Fibroblast of skin of right biceps (primary cell): ENCODE data around the gene PRKG1.
"Not testable (repeated sequence)": the region's sequence is repeated elsewhere in the genome, so short reads cannot be mapped to it uniquely, and the experiment has no call there.

Experiments used
- DNase-seq: peaks from one replicate; pipeline ENCODE4 v3.0.0-alpha.2; 2013

The PRKG1 gene

GRCh38 chr10:51397244-51397643, 323.0 kb downstream of the PRKG1 start:
- no peak for DNase-seq

GRCh38 chr10:51397695-51398094, 323.4 kb downstream of the PRKG1 start:
- peak; percentile 81 for DNase-seq

GRCh38 chr10:51399840-51400239, 325.6 kb downstream of the PRKG1 start:
- no peak for DNase-seq

GRCh38 chr10:51400392-51401096, 326.3 kb downstream of the PRKG1 start:
- no peak for DNase-seq

- DNase-seq: peak; percentile 29
Observed at GRCh38 chr10:51403521-51403920, 329.2 kb downstream of the PRKG1 start.

- peak; percentile 78 for DNase-seq
Observed at GRCh38 chr10:51405580-51406351, 331.5 kb downstream of the PRKG1 start.

GRCh38 chr10:51406581-51406980, 332.3 kb downstream of the PRKG1 start:
- DNase-seq: no peak

- no peak for DNase-seq
Observed at GRCh38 chr10:51416494-51416893, 342.2 kb downstream of the PRKG1 start.

GRCh38 chr10:51419196-51420093, 345.2 kb downstream of the PRKG1 start:
- no peak for DNase-seq

- peak; percentile 9 for DNase-seq
Observed at GRCh38 chr10:51421853-51422252, 347.6 kb downstream of the PRKG1 start.

GRCh38 chr10:51422311-51423120, 348.2 kb downstream of the PRKG1 start:
- DNase-seq: peak; percentile 61

- DNase-seq: no peak
Observed at GRCh38 chr10:51423121-51423452, 348.8 kb downstream of the PRKG1 start.

GRCh38 chr10:51425431-51425830, 351.1 kb downstream of the PRKG1 start:
- DNase-seq: peak; percentile 41

GRCh38 chr10:51427758-51428157, 353.5 kb downstream of the PRKG1 start:
- DNase-seq: no peak

- DNase-seq: no peak
Observed at GRCh38 chr10:51430506-51430905, 356.2 kb downstream of the PRKG1 start.

GRCh38 chr10:51433949-51434475, 359.7 kb downstream of the PRKG1 start:
- DNase-seq: no peak

- no peak for DNase-seq
Observed at GRCh38 chr10:51436805-51437204, 362.5 kb downstream of the PRKG1 start.

GRCh38 chr10:51439645-51440044, 365.4 kb downstream of the PRKG1 start:
- no peak for DNase-seq

GRCh38 chr10:51445588-51445987, 371.3 kb downstream of the PRKG1 start:
- no peak for DNase-seq

- no peak for DNase-seq
Observed at GRCh38 chr10:51447119-51447518, 372.8 kb downstream of the PRKG1 start.

GRCh38 chr10:51455762-51456161, 381.5 kb downstream of the PRKG1 start:
- DNase-seq: not testable (repeated sequence)

GRCh38 chr10:51459476-51459875, 385.2 kb downstream of the PRKG1 start:
- DNase-seq: no peak
